GM12892 (cell line): Measurements from ENCODE around the gene HHAT.

Experiments
- POLR2A ChIP-seq: IDR thresholded peaks from 2 replicates; pipeline ENCODE4 v1.6.1; 2011; ENCODE audit warnings: low read depth, low read length, control low read depth
- POLR2AphosphoS5 ChIP-seq: IDR thresholded peaks from 2 replicates; pipeline ENCODE4 v1.6.1; 2011; ENCODE audit warnings: low read depth, low read length, control low read depth
- TAF1 ChIP-seq: IDR thresholded peaks from 2 replicates; pipeline ENCODE4 v1.6.1; 2011; ENCODE audit warnings: low read depth, mild to moderate bottlenecking, control low read depth, low read length, borderline replicate concordance

- TF ChIP-seq POLR2A (no peak), POLR2AphosphoS5 (no peak), TAF1 (no peak)
Observed at GRCh38 chr1:210298936-210299335, 29.8 kb upstream of the HHAT start.
